ENCODE data around the gene MGRN1. TPM values are rescaled to one million over a fixed set of nuclear protein-coding genes. Genes with fewer than 3 reads are reported as not detected.

Gene MGRN1
- total RNA-seq = 10 to 100 TPM; 37.5 to 59.1 (median 42.7) TPM

DNA sequence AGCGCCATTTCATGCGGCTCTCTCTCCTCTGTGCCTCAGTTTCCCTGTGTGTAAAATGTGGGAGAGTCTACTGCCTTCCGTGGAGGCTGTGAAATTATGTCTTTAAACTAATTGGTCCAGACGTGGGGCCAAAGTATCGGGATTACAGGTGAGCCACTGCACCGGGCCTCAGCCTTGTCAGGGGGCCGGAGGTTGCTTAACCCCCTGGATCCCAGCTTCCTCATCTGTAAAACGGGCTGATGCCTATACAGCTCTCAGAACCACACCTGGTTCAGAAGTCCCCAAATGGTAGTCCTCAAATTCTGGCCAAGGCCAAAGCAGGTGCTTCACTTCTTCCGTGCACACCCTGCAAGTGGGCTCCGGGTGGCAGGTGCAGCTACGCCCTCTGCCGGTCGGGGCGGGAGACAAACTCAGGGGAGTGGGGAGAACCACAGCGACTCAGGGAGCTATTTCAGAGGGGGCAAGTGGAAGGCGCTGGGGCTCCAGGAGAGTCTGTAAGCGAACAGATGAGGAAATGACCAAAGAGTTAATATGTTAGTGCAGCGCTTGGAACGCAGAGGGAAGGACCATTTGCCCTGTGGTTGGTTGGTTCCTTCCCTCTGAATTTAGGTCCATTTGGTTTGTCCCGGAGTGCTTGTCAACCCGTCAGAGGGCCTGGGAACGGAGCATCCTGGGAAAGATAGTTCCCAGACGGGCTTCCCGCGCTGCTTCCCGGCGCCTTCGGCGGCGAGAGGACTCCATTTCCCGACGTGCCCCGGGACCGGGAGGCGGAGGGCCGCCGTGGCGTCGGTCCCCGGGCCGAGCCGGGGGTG lies at the start of gene MGRN1:
MGRN1 (plus strand) TSS at position 812 of the 812 bp plus-strand sequence. CDS start 135 bp downstream, outside the sequence.
- H3K4me1 ChIP-seq = peaks cover 0 to 37% (median 19%) of the 10 kb centered on the region in 4 donors
- DNase-seq (ENCODE audit: low spot score in 2 of 2) = peak; percentile 81 to 88
- 8 to 13% methylated on average over 20 to 34 of the region's 42 CpGs for WGBS, 2 donors

DNA sequence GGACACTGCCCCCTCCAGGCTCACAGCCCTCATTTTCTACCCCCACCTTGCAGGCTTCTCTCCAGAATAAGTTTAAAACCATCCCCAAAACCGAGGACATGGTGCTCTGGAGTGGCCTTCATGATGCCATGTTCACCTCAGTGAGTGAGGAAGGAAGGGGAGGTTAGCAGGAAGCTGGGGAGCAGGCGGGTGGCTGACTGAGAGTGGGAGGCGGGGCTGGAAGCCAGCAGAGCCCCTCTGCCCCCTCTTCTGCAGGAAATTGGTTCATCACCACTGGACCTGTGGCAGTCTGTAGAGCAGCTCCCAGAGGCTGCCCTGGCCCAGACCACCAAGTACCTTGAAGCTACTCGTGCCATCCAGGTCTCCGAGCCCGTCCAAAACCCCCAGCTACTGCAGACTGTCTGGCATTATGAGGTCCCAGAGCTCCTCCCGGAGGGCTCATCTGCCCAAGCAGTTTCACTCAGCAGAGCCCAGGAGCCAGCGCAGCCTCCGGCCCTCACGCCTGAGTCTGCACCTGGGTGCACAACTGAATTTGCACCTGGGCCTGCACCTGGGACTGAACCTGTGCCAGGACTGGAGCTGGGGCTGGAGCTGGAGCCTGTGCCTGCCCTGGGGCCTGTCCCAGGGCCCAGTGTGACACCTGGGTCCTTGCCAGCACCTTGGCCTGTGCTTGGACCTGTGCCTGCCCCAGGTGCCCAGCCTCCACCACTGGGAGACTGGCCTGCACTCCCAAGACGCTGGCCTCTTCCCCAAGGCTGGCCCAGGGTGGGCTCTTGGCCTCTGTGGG lies 49.5 kb upstream of the MGRN1 start:
- no peak for DNase-seq (ENCODE audit: low spot score in 2 of 2)
- TF ChIP-seq EP300 (IDR thresholded peaks at IDR 0.05) = no peak
- Histone ChIP-seq H3K27me3 (no peaks in the 10 kb centered on the region), H3K27ac (no peak overlapping the region), H3K36me3 (no peaks in the 10 kb centered on the region), H3K4me1 (no peaks in the 10 kb centered on the region), H3K9me3 (no peaks in the 10 kb centered on the region), H3K4me3 (no peak overlapping the region)
- WGBS, 2 donors = 61 to 80% methylated on average over 6 to 9 of the region's 11 CpGs

More for the DNA sequence above, at the start of gene MGRN1:
- peak; percentile 55 to 85 for TF ChIP-seq EP300 (IDR thresholded peaks at IDR 0.05)
- TF ChIP-seq, protein P1, sequence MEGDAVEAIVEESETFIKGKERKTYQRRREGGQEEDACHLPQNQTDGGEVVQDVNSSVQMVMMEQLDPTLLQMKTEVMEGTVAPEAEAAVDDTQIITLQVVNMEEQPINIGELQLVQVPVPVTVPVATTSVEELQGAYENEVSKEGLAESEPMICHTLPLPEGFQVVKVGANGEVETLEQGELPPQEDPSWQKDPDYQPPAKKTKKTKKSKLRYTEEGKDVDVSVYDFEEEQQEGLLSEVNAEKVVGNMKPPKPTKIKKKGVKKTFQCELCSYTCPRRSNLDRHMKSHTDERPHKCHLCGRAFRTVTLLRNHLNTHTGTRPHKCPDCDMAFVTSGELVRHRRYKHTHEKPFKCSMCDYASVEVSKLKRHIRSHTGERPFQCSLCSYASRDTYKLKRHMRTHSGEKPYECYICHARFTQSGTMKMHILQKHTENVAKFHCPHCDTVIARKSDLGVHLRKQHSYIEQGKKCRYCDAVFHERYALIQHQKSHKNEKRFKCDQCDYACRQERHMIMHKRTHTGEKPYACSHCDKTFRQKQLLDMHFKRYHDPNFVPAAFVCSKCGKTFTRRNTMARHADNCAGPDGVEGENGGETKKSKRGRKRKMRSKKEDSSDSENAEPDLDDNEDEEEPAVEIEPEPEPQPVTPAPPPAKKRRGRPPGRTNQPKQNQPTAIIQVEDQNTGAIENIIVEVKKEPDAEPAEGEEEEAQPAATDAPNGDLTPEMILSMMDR (IDR thresholded peaks at IDR 0.05) = peak; percentile 88 to 95 (median 91)
- no peak for TF ChIP-seq POLR2A (IDR thresholded peaks at IDR 0.05)
- Histone ChIP-seq H3K9me3 (no peaks in the 10 kb centered on the region), H3K27ac (peak within 1 kb of the TSS; percentile 90 to 97 (median 92)), H3K27me3 (no peaks in the 10 kb centered on the region), H3K4me3 (peak within 1 kb of the TSS; percentile 60 to 92 (median 78)), H3K36me3 (no peaks in the 10 kb centered on the region)

DNA sequence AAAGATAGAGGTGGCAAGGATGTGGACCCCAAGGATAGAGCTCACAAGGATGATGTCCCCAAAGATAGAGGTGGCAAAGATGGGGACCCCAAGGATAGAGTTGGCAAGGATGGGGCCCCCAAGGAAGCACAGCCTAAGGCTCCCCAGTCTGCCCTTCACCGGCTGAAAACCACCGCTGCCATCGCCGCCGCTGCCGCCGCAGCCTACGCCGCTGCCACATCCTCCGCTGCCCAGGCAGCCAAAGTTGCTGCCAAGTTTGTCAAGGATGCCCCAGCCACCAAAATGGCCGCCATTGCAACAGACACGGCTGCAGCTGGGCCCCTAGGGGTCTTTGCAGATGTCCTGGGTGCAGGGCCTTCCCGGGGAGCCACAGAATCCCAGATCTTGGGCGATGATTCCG lies 48.6 kb upstream of the MGRN1 start:
- TF ChIP-seq EP300 (IDR thresholded peaks at IDR 0.05) (no peak), POLR2A (IDR thresholded peaks at IDR 0.05) (no peak)
- TF ChIP-seq, protein P1 (IDR thresholded peaks at IDR 0.05) = no peak
- no peak for DNase-seq (ENCODE audit: low spot score in 2 of 2)
- no peak overlapping the region for H3K4me3 ChIP-seq
- no peaks in the 10 kb centered on the region for H3K36me3 ChIP-seq
- no peaks in the 10 kb centered on the region for H3K27me3 ChIP-seq
- no peaks in the 10 kb centered on the region for H3K4me1 ChIP-seq
- 89 to 95% methylated on average over 9 to 12 of the region's 15 CpGs for WGBS, 2 donors
- H3K9me3 ChIP-seq = no peaks in the 10 kb centered on the region
- no peak overlapping the region for H3K27ac ChIP-seq

DNA sequence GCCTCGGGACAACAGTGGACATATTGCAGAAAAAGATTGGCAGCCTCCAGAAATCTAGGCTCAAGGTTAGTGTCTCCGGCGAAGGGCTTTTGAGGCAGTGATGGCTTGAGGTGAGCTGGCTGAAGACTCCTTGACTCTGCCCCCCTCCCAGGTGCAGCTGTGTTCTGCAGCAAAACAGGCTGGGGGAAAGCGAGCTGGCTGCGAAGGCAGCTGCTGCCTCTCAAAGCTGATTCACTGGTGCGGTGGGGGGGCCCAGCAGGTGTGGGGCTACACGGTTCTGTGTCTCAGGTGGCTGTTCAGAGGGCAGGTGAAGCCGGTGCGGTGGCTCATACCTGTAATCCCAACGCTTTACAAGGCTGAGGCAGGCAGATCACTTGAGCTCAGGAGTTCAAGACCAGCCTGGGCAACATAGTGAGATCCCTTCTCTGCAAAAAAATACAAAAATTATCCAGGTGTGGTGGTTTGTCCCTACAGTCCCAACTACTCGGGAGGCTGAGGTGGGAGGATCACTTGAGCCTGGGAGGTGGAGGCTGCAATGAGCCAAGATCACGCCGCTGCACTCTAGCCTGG lies 45.6 kb upstream of the MGRN1 start:
- Histone ChIP-seq H3K27me3 (no peaks in the 10 kb centered on the region), H3K4me1 (no peaks in the 10 kb centered on the region), H3K27ac (no peak overlapping the region), H3K9me3 (no peaks in the 10 kb centered on the region), H3K36me3 (no peaks in the 10 kb centered on the region), H3K4me3 (no peak overlapping the region)
- WGBS, 2 donors = 86 to 89% methylated on average over 13 of the region's 13 CpGs
- DNase-seq (ENCODE audit: low spot score in 2 of 2) = no peak
- no peak for TF ChIP-seq EP300 (IDR thresholded peaks at IDR 0.05)
- TF ChIP-seq, protein P1 (IDR thresholded peaks at IDR 0.05) = no peak
- no peak for TF ChIP-seq POLR2A (IDR thresholded peaks at IDR 0.05)

DNA sequence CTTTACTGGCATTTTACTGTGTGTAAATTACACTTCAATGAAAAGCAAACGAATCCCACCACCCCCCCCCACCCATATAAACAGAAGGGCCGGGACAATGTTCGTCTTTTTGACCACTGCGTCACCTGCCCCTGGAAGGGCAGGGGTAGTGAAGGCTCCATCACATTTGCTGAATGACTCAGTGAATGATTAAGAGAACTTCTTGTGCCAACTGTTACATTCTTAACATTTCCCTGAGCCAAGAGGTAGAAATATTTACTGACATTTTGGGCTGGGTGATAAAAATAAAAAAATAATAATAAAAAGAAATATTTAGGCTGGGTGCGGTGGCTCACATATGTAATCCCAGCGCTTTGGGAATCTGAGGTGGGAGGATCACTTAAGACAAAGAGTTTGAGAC lies 44.4 kb upstream of the MGRN1 start:
- 46 to 52% methylated on average over 6 of the region's 6 CpGs for WGBS, 2 donors
- DNase-seq (ENCODE audit: low spot score in 2 of 2) = no peak
- Histone ChIP-seq H3K36me3 (no peaks in the 10 kb centered on the region), H3K9me3 (no peaks in the 10 kb centered on the region), H3K27ac (peak overlapping the region in 2 of 4 donors; percentile 11 to 36), H3K27me3 (no peaks in the 10 kb centered on the region), H3K4me3 (no peak overlapping the region), H3K4me1 (peaks cover 0 to 1% (median 0%) of the 10 kb centered on the region in 4 donors)
- no peak for TF ChIP-seq EP300 (IDR thresholded peaks at IDR 0.05)
- no peak for TF ChIP-seq POLR2A (IDR thresholded peaks at IDR 0.05)
- TF ChIP-seq, protein P1 (IDR thresholded peaks at IDR 0.05) = no peak
